Measurements from ENCODE around the gene BDP1.
A peak's percentile ranks its signal among the peaks of the same experiment; 100 is the strongest.
"Not testable (repeated sequence)": the region's sequence is repeated elsewhere in the genome, so short reads cannot be mapped to it uniquely, and the experiment has no call there.

Gene BDP1, protein sequence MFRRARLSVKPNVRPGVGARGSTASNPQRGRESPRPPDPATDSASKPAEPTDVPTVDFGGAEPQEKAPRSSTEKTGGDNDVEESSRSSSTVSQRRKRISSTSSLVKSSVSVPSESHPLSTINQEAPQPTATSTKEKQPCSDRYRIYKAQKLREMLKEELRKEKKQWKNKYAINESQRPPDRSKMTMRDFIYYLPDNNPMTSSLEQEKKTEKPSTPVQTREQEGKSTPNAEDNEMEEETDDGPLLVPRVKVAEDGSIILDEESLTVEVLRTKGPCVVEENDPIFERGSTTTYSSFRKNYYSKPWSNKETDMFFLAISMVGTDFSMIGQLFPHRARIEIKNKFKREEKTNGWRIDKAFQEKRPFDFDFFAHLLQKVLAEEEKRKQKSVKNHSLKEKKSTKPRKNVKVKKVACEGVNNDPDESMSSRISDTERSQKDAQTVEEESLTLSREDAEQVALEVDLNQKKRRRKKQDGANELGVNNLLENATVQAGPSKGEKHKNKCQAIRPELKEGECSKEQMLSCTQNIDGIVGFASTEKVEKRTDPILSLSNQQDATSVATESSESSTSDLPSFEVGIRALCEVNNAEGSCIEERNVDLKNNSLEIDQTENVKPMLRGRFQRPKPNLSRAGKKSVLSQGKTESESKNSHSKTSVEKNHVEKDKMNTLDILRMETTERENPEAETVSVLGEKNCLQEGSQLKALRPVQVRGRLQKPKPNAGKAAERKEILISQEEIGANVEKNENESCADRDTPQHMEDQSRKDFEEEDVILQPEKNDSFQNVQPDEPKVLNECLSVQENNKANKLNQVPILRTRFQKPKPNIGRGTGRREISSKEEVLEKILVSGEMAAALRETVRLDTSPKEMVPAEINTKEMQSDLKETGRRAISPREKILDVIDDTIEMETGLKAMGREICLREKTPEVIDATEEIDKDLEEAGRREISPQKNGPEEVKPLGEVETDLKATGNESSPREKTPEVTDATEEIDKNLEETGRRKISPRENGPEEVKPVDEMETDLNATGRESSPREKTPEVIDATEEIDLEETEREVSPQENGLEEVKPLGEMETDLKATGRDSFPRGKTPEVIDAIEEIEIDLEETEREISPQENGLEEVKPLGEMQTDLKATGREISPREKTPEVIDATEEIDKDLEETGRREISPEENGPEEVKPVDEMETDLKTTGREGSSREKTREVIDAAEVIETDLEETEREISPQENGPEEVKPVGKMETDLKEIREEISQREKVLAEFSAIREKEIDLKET (N-terminal part only)

DNA sequence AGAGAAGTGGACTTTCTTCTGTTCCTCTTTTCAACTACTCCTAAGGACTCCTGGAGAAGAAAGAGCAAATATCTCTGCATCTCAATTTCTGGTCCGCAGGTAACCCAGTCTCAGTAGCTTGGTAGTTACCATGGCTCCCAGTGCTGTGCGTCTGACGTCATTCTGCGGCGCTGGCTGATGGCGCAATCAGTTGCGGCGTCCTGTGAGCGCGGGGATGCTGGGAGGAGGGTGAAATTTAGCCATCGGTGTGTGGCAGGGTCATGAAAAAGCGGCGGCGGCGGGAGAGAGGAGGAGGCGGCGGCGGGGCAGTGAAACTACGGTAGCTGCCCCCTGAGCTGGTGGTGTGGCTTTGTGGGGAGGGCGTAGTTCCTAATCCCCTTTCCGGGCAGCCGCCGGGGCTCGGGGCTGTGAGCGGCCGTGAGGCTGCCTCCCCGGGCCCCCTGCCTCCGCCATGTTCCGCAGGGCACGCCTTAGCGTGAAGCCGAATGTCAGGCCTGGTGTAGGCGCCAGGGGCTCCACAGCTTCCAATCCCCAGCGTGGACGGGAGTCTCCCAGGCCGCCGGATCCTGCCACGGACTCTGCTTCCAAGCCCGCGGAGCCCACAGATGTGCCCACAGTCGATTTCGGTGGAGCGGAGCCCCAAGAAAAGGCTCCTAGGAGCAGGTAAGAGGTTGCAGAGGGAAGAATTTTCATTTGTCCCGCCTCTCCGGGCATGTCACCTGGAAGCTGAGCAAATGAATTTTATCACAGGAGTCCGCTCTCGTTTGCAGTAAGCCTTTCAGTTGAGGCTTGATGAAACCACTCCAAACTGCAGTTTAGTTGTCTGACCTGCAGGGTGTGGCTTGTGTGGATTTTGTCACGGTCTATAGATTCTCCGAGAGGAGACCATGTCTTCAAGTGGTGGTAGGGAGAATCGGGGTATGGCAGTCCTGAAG lies at the start of gene BDP1:
TSS of gene BDP1 (plus strand) at position 225 of the 935 bp plus-strand sequence. CDS start at position 452, 227 bp downstream.
- DNase-seq: peak; percentile 94

DNA sequence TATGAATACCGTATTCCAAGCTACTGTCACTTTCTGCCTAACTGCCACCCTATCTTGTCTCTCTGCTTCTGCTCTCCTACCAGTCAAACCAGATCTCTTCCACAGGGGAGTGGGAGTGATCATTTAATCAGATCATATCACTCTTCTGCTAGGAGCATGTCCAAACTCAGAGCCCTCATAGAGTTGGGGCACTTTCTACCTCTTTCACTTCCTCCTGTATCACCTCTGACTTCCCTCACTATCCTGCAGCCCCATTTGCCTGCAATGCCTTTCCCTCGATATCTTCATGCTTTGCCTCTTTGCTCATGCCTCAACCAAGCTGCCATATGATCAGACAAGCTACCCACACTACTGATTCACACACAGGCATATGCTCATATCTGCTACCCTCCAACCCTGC lies 45.4 kb upstream of the BDP1 start:
- DNase-seq: not testable (repeated sequence)

DNA sequence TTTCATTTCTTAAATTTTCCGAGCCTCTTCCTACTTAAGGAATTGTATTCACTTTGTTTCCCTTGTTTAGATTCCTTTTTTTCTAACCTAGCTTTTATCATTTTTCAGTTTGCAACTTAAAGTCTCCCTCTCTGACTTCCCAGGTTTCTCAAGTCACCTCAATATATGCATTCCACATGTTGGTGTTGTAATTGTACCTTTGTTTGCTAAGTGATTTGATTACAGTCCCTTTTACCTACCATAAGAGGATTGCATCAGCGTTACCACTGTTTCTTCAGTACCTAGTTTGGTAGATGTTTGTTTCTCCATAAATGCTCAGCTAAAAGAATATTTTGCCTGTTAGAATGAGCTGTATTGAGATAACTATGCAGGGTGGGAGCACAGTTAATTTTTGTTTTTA lies 39.8 kb upstream of the BDP1 start:
- DNase-seq: not testable (repeated sequence)

DNA sequence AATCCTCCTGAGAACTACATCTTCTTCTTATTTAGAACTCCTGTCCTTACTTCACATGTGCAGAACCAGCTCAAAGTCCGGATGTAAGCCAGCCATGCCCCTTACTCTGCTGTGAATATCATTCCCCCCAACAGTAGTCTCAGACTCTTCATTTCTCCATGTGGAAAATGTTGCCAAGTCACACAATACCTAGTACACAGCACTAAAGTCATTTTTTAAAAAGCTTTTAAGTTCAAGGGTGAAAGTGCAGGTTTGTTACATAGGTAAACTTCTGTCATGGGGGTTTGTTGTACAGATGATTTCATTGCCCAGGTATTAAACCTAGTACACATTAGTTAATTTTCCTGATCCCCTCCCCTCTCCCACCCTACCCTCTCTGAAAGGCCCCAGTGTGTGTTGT lies 37.4 kb upstream of the BDP1 start:
- not testable (repeated sequence) for DNase-seq

DNA sequence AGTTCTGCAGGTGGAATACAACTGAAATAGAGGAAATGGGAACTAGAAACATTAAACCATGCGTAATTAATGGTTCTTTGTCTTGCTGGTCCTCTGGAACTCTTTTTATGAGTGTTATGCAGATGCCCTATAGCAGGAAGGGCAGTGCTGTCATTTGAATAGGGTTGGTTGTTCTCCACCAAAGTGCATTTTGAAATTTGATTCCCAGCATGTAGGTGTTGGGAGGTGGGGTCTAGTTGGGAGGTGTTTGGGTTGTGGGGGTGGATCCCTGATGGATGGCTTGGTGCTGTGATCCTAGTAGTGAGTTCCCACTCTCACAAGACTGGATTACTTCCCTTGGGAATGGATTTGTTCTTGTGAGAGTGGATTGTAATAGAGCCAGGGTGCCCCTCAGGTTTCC lies 34.2 kb upstream of the BDP1 start:
- not testable (repeated sequence) for DNase-seq

DNA sequence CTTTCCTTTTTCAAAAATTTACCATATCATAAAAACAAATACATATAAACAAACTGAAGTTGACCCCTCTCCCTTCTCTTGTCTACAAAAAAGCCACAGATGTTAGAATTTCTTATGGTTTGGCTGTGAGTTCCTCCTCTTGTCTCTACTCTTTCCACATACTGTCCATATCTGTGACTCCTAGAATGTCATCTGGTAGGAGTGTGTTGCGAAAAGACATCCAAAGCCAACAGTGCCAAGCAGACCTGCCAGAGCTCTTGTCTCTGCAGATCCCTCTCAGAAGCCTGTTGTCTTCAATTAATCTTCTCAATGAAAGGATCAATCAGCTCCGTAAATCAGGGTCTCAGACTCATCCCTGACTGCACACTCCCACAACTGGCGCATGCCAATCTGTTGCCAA lies 31.6 kb upstream of the BDP1 start:
- not testable (repeated sequence) for DNase-seq

DNA sequence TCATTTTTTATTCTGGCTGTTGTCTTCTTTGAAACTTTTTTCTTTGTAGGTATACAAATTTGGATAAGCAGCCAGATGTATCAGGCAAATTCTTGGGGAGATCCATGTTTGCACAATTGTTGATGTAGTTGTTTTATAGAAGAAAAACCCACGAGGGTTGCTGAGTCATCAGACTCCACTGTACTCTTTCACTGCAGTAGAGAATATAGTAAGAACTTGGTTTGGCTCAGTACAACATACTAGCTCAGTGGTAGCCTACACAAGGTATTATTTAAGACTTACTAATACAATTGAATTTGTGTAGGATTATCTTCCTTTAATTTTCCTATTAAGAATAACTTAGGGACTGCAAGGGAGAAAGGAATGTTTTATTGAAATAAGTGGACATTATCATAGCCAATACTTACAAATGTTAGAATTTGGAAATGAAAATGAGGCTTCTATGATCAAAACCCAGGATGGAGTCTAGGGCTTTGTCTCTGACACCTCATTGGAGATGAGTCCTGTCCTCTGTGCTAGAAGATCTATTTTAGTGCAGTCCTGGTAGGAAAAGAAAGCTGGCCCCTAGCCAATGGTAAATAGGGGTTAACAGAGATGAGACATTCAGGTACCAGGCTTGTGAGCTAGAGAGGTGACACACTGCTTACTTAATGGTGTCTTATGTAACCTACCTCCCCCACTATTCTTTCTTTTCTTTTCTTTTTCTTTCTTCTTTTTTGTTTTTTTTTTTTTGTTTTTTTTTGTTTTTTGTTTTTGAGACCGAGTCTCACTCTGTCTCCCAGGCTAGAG lies 28.6 kb upstream of the BDP1 start:
- DNase-seq: not testable (repeated sequence)

DNA sequence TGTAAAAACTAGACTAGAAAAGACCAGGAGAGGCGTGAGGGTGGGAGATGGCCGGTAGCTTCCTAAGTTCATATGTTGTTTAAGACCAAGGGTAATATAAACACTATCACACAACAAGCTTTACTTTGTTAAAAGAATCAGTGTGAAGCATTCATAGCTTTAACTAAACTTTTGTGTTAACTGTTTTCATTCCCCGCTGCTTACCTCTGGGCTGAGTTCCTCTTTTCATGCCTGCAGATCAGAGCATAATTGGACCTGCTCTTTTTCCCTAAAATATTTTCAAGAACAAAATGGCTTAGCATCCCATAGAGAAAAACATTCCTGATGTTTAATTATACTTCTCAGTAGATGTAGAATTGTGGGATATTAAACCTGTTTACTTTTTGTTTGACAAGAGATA lies 23.0 kb upstream of the BDP1 start:
- not testable (repeated sequence) for DNase-seq

DNA sequence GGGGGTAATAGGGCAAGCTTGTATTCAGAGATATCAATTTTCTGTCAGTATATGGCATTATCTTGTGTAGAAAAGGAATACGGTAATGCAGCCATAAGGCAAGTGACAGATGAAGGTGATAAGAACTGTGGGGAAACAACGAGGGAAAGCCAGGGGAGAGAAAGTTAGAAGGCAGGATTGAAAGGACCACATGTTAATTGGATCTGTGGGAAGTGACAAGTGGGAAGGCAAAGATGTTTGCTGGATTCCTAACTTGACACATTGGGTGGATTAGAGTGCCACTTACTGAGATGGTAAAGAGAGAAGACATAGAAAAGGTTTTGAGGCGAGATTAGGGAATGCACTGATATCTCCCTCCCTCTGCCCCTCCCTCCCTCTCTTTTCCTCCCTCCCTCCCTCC lies 20.6 kb upstream of the BDP1 start:
- not testable (repeated sequence) for DNase-seq

DNA sequence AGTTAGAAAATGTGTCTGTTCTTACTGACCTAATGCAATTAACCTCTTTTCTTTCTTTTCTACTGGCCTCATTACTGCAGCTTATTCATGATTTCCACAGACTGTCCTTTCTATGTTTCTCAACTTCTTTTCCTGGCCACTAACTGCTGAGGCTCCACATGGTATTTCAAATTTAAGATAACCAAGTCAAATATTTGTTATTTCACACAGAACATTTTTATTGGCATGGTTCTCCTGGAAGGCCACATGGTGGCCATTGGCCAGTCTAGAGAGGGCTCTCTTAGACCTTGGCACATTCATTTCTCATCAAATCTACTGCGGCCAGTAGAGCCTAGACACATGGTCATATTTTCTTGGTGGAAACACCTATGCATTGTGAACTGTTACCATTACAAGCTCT lies 13.9 kb upstream of the BDP1 start:
- not testable (repeated sequence) for DNase-seq

DNA sequence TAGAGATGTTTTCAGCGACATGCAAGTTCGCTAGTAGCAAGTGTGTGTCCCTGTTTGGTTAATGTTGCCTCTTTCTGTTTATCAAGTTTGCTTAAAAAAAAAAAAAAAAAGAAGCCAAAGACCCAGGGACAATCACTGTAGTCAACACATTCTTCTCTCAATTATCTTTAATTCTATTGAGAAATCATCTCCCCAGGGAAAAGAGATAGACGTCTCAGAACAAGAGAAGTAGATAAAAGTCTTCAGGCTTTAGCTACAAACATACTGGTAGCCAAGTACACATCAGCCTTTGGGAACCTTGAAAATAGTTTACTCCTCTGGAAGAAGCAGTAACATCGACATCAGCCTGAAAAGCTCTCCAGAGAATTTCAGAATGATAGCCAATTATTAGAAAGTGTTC lies 11.6 kb upstream of the BDP1 start:
- DNase-seq: not testable (repeated sequence)

DNA sequence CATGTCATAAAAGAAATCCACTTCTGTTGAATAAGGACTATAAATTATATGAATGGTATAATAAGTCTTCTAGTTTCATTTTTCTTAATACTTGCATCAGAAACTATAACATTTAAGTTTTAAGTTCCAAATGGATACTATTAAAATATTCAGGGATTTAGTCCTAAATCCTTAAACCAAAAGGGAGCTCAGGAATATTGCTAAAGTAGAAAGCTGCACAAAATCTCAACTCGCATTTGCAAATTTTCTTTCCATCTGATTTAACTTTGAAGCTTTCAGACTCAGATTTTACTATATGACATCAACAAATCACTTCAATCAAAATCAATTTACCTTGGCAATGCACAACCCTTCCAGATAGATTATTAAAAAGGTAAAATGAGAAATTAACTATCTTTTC lies 10.4 kb upstream of the BDP1 start:
- DNase-seq: not testable (repeated sequence)

DNA sequence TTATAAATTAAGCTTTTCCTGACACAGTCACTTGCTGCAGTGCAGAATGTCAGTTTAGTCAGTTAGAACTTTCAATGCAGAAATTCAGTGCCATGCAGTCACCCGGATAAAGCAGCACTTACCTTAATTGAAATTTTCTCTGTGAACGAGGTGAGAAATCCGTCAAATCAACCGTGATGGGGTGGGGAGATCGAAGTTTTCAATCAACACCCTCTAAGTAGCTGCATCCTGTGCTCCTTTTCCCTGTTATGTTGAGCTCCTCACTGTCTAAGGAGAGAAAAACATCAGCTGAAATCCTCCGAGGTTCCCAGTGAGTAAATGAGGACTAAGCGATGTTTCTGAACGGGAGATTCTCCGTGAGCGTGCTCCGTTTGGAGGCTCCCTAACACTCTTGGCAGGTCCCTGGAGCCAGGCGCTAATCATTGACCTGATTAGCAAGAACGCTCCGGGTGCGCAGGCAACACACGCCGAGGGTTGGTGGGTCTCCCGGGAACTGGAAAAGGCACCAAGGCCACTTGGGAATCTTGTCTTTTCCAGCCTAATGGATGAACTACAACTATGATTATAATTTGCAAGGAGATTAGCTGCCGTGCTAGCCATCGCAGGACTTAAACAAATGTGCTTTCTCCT lies 9.8 kb upstream of the BDP1 start:
- DNase-seq: not testable (repeated sequence)

DNA sequence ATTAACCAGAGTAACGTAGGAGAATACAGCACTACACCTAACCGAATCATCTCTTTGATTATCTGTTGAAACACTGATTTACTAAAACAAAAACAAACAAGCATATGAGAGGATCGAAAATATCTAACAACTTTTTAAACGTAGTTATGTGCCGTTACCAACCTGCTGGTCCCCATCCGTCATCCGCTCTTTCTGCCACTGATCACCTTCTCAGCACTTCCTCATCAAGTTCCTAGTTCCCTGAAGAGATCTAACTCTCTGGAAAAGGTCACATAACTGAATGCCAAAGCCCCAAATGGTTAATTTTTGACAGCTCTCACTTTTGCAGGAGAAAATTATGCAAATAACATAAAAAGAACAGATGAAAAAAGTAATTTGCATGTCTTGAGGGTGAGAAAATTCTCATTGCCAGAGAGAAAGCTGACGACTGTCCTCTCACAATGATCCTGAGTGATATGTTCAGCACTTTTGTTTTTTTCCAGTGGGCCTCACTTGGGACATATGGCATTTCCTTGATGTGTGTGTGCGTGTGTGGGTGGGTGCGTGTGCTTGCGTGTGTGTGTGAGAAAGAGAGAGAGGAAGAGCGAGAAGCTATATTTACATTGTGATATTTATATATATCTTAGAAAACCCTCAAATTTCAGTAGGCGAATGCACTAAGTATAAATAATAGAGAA lies 8.8 kb upstream of the BDP1 start:
- not testable (repeated sequence) for DNase-seq

DNA sequence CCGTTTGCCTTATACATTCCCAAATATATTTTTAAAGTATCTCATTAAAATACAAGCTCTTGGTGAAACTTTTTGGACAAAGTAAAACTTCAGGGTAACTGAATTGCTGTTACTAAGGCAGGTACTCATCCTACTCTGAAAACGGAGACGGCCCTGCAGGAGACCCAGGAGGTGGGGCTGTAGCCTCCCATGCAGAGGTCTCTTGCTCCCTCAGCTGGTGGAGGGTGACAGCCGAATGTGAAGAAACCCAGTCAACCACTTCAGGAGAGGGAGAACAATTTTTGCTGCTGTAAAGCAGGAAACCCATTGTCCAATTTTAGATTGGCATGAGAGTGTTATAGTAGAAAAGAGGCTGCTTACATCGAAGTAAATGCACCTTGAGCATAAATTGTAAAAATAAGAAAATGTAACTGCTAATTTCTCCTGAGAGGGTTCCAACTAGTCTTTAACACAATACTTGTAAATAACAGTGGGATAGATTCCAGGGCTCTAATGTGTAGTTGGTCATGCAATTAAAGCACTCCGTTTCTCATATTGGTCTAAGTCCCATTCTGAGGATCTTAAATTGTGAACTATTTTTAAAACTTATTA lies 8.1 kb upstream of the BDP1 start:
- DNase-seq: peak; percentile 31

DNA sequence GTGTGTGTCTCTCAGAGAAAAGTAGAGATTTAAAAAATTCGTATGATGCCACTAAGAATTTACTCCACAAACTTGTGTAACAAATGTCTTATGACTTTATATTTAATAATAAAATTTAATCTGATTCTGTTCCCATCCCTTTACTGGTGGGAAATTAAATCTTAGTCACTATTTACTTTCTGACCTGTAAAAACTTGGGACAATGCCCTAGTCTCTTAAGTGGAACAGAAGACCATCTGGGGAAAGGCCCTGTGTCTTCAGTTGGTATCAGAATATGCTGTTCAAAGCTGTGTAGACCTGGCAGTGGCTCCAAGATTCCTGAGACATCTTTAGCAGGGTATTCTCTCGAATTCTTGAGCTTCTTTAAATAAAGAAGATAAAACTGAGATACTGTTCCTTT lies 2.6 kb upstream of the BDP1 start:
- DNase-seq: no peak

DNA sequence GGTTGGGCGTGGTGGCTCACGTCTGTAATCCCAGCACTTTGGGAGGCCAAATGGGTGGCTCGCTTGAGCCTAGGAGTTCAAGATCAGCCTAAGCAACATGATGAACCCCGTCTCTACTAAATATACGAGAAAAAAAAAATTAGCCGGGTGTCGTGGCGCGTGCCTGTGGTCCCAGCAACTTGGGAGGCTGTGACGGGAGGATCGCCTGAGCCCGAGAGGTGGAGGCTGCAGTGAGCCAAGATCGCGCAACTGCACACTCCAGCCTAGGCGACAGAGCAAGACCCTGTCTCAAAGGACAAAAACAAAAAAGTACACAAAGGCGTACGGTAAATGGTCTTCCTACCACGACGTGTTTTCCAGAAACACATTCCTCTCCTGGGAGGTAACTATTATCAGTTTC lies 538 bp upstream of the BDP1 start:
- no peak for DNase-seq

DNA sequence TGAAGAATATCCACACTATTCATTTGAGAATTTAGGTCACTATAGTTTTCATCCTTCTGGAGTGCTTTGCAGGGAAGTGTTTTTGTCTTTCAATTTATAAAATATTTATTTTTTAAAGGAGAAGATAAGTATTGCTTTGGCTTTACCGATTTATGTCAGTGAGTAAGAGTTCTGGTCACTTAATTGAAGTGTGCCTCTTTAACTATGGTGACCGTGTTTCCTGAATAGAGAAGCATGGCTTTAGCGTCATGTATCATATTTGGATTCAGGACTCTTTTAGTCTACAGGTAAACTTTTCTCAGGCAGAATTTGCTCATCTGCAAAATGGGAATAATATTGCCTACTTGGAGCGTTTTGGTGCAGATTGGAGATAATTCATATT lies 902 bp downstream of the BDP1 start:
- no peak for DNase-seq

DNA sequence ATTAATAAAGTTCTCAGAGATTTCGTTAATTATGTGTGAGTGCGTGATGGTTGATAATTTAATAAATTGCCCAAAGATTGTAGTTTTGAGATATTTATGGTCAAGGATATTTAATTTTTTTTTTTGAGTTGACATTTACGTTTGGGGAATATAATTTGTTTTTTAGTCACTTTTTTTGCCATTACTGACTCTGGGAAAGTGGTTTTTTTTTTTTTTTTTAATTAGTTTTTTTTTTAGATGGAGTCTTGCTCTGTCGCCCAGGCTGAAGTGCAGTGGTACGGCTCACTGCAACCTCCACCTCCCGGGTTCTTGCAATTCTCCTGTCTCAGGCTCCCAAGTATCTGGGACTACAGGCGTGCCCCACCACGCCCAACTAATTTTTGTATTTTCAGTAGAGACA lies 1.7 kb downstream of the BDP1 start:
- no peak for DNase-seq

DNA sequence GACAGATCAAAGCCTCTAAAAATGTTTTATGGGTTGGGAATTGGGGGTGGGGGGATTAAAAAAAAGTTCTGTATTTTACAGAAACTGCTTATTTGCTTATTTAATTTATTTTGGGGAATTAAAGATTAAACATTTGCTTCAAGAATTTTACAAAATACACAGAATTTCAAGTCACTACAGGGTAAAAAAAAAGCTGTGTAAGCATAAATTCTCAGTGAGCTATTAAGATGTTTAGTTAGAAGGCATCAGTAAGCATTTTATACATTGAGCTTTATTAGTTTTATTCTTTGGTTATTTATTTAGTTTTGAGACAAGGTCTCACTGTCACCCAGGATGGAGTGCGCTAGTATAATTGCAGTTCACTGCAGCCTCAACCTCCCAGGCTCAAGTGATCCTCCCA lies 5.2 kb downstream of the BDP1 start:
- no peak for DNase-seq

Data from EL (cell line).